GM12872 (cell line): ENCODE measurements around the gene RGS7BP.

Source experiments
- CTCF ChIP-seq: IDR thresholded peaks from 3 replicates; pipeline ENCODE4 v1.5.1; 2011; ENCODE audit warnings: low read depth, mild to moderate bottlenecking, low read length, moderate library complexity; ENCODE audit not compliant: insufficient read depth

Gene RGS7BP

DNA sequence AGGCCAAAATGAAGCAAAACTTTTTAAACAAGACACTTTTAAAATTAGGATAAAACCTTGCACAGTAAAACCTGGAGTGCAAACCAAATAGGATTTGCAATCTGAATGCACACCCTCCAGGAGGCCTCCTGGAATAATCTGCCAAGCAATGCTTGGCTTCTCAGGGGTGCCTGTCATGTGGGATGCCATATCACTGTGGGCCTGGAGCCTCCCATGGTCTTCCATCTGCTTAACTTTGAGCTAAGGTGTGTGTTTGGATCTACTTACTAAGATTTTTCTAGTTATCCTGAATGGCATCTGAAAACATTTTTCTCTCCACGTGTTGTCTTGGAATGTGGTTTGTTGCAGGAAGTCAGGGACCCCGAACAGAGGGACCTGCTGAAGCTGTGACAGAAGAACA lies 52.1 kb downstream of the RGS7BP start:
- TF ChIP-seq CTCF, result no peak

DNA sequence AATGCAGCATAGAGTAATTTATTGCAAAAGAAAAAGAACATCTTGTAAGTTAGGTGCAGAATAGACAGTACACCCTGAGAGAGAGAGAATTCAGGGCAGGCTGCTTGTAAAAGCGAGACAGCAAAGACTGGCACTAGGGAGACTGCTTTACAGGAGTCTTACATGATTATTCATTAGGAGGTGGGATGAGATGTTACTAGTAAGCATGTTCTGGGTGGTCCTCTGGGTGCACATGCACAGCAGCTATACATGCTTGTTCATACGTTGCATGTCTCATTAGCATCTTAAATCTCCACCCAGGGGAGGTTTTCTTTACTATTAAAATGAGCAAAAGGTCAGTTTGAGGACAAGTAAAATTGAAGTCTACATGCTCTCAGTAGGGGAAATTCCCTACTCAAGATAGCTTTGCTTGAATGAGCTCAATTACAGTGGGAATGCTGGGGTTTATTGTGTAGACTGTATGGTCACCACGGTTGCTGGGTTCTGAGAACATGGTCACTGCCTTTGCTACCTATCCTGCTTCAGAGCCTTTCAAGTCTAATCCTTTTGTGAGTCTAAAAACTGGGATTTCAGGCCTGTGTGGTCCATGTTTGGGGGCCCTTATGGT lies 60.6 kb downstream of the RGS7BP start:
- no peak for TF ChIP-seq CTCF

DNA sequence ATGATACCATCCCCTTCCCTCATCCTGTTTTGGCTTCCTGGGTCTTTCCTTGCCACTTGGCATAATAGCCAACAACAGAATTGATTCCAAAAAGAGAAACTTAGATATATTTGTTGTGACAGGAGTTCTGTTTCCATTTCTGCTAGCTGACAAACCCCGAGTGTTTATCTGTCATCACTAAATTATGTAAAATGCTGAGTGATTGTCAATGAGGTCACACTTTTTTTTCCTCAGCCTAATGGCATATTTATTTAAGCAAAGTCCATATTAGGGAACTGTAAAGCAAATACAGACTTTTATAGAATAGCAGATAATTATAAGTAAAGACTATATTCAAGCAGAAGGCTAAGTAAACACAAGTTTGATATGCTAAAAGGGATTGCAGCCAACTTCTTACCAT lies 64.0 kb downstream of the RGS7BP start:
- no peak for TF ChIP-seq CTCF

DNA sequence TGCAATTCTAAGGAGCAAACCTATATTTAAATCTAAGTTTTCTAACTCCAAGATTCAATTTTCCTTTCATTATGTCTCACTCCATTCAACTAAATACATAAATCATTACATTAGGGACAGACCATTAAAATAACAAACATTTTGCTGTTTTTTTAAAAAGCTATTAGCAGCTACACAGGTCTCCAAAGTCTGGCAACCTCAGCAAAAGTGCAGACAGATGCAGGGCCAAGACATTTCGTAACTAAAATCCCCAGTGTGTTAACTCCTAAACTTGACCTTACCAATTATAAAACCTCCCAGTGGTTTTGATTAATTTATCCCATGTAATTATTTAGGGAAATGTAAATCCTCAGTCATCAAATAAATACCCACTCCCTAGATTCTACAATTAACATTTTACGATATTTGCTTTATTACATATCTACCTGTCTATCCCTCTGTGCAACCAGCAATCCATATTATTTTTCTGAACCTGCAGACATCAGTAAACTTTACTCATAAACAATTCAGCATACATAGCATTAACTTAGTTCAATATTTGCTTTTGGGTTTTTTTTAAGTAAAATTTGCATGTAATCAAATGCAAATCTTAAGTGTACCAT lies 64.7 kb downstream of the RGS7BP start:
- no peak for TF ChIP-seq CTCF

DNA sequence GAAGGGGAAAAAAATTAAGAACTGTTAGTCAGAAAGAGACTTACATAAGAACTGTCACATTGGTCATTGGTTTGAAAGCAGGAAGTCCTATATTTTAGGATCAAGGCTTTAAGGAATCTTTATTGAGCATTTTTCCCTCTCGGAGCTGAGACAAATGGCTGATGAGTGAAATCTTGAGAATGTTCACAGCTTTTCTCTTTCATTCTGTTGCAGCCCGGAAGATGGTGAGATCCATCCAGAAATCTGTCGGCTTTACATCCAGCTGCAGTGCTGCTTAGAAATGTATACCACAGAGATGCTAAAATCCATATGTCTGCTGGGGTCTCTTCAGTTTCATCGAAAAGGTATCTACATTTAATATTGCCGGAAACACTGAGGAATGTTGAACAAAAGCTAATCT lies 69.7 kb downstream of the RGS7BP start:
- no peak for TF ChIP-seq CTCF

GRCh38 chr5:64576250-64576649 lies 70.4 kb downstream of the RGS7BP start:
- TF ChIP-seq CTCF, result no peak

DNA sequence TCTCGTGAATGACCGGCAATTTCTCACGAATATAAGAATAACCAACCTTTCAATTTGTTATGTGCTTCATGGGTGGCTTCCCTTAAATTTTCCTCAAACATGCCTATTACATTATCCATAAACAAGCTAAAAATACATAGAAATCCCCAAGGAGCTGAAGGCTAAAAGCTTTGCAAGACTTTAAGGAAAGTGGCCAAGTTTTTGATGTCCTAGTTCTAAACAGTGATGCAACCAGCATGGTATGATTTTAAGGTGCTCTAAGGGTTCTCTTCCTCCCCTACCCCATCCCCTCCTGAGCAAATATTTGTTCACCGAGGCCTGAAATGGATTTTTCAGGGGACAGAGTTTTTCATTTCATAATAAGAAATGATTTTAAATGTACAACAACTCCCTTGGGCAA lies 79.8 kb downstream of the RGS7BP start:
- TF ChIP-seq CTCF, result no peak

DNA sequence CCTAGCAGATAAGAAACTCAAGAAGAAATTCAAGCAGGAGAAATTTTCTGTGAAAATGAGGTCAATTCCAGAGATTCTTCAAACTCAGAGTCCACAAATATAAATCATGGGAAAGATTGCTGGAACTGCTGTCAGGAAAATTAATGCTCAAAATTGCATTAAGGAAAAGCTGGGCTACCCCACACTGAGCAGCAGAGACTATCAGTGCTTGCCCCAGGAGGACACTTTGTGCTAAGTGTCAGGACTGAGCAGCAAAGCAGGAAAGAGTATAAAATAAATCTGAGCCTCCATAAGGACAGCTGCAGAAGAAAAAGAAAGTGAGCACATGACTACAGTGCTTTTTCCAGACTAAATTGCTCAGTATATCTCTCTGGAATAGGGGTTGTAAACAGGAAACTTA lies 81.6 kb downstream of the RGS7BP start:
- no peak for TF ChIP-seq CTCF
